Placental pericyte (primary cell): ENCODE measurements around the gene THUMPD3. TPM values are rescaled to one million over a fixed set of nuclear protein-coding genes. Genes with fewer than 3 reads are reported as not detected.

Experiments
- total RNA-seq: library from RNA; depleted of rRNA; stranded (reverse); fragments of >200 nt; gene quantifications from 2 replicates; pipeline ENCODE4 v1.2.3, GENCODE V29; 2012

THUMPD3 gene, protein sequence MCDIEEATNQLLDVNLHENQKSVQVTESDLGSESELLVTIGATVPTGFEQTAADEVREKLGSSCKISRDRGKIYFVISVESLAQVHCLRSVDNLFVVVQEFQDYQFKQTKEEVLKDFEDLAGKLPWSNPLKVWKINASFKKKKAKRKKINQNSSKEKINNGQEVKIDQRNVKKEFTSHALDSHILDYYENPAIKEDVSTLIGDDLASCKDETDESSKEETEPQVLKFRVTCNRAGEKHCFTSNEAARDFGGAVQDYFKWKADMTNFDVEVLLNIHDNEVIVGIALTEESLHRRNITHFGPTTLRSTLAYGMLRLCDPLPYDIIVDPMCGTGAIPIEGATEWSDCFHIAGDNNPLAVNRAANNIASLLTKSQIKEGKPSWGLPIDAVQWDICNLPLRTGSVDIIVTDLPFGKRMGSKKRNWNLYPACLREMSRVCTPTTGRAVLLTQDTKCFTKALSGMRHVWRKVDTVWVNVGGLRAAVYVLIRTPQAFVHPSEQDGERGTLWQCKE
- total RNA-seq, result 40.0 and 42.5 TPM in 2 replicates

DNA sequence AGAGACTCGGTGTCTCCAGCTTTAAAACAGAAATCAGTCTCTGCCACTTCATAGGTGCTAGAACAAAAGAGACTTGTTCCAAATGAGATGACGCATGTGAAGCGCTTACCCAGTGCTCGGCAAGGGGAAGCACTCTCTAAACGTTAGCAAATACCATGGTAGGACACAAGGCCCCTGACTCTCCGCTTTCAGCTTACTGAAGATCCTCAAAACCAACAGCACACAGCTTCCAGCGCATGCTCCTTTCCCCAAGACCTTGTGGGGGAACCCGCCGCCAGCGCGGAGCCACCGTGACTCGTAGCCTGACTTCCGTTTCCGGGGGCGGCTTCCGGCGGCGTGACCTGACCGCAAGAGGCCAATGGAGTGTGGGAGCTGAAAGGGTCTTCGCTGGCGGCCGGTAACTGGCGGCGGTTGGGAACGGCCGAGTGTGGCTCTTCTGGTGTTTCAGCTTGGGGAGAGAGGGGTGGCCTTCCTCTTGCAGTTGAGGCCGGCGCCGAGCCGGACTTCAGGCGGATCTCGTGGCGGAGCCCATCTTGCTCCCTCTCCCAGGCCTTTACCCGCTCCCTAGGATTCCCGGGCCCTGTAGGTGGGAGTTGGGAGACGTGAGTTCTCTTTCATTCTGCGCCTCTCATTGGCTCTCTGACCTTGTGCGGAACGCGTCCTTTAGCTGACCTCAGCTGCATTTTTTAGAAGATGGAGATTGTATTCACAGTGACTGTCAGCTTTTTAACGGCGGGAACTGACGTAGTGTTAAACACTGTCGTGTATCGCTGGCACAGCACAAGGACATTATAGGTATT, at the start of gene THUMPD3:
TSS of gene THUMPD3 (plus strand) at position 324 of the 800 bp plus-strand sequence. CDS start 2,015 bp downstream, outside the sequence.

GRCh38 chr3:9397332-9397905, 34.6 kb downstream of the THUMPD3 start, which contains the start of gene SETD5:
Gene SETD5, plus strand, starts transcription at chr3:9397615. Its CDS starts 31,324 bp downstream, at chr3:9428939.

Other genes starting within 250 kb of the THUMPD3 start
- 0.43 and 6.1 TPM in 2 replicates for gene SRGAP3, start 113.4 kb upstream of the THUMPD3 start, total RNA-seq
- 112 and 152 TPM in 2 replicates for gene SETD5, start 34.6 kb downstream of the THUMPD3 start, total RNA-seq
- not detected in 2 replicates for gene LHFPL4, start 190.8 kb downstream of the THUMPD3 start, total RNA-seq